Sigmoid colon (tissue), 7 donors: ENCODE data around the gene UBC. TPM values are rescaled to one million over a fixed set of nuclear protein-coding genes. Genes with fewer than 3 reads are reported as not detected.
"Not testable (repeated sequence)": the region's sequence is repeated elsewhere in the genome, so short reads cannot be mapped to it uniquely, and the experiment has no call there.

Experiments used
- DNase-seq: peaks from one replicate; pipeline ENCODE4 v3.0.0-alpha.2; 2019
- H3K27ac ChIP-seq, 4 donors: fragments of 200-600 bp; sonication (generic); one replicate each; pipeline ENCODE4 v1.5.1; 2016 to 2019; ENCODE audit warnings: mild to moderate bottlenecking in 1 of 4
- H3K27me3 ChIP-seq, 3 donors: fragments of 200-600 bp; sonication (generic); one replicate each; pipeline ENCODE4 v1.5.1; 2019; ENCODE audit warnings: mild to moderate bottlenecking in 1 of 3
- H3K36me3 ChIP-seq, 4 donors: fragments of 200-600 bp; sonication (generic); one replicate each; pipeline ENCODE4 v1.5.1; 2016 to 2019
- H3K4me1 ChIP-seq, 4 donors: fragments of 200-600 bp; sonication (generic); one replicate each; pipeline ENCODE4 v1.5.1; 2017 to 2019
- H3K4me3 ChIP-seq, 4 donors: fragments of 200-600 bp; sonication (generic); one replicate each; pipeline ENCODE4 v1.5.1; 2017 to 2019; ENCODE audit warnings: mild to moderate bottlenecking in 2 of 4, moderate library complexity in 1 of 4
- H3K9me3 ChIP-seq, 4 donors: fragments of 200-600 bp in 3 of 4; sonication (generic) in 3 of 4; one replicate each; pipeline versions ENCODE4 v1.5.1 to v1.6.1; 2013 to 2019
- CTCF ChIP-seq, 4 experiments: fragments of 450-650 bp in 3 of 4; fragments of 200-600 bp in 1 of 4; IDR thresholded peaks; one replicate each; pipeline ENCODE4 v1.5.1; 2016 to 2019; ENCODE audit warnings: antibody characterized with exemption in 4 of 4, mild to moderate bottlenecking in 3 of 4, moderate library complexity in 2 of 4
- EP300 ChIP-seq, 4 donors: sonication (generic); formaldehyde crosslinking; IDR thresholded peaks; one replicate each; pipeline ENCODE4 v1.6.1; 2017; ENCODE audit warnings: antibody characterized with exemption in 4 of 4
- POLR2A ChIP-seq, 2 donors: fragments of 450-650 bp; IDR thresholded peaks; one replicate each; pipeline ENCODE4 v1.6.1; 2016; ENCODE audit warnings: antibody characterized with exemption in 2 of 2, mild to moderate bottlenecking in 2 of 2, moderate library complexity in 2 of 2
- POLR2AphosphoS5 ChIP-seq, 4 donors: sonication (generic); formaldehyde crosslinking; IDR thresholded peaks; one replicate each; pipeline ENCODE4 v1.6.1; 2017; ENCODE audit warnings: antibody characterized with exemption in 4 of 4
- WGBS, 2 donors: extraction: QIAGEN DNeasy Blood & Tissue Kit; methylation state at CpG; one replicate each; pipeline ENCODE4 v1.1.7; 2013; 5-methylcytosine and 5-hydroxymethylcytosine counted together
- intact Hi-C: fragments of 100-400 bp; cut with DNase I; formaldehyde crosslinking; loops from one replicate; pipeline ENCODE4 v1.15.1; 2023
- polyA plus RNA-seq, 3 donors: library from polyadenylated mRNA; stranded (reverse); fragments of 200-250 nt; gene quantifications; one replicate each; pipeline ENCODE4 v1.2.3, GENCODE V29; 2013
- total RNA-seq, 4 donors: library from RNA; depleted of rRNA; stranded (reverse); fragments of >200 nt; gene quantifications; one replicate each; pipeline ENCODE4 v1.1.0, GENCODE V29; 2016
- donor health status: healthy with polysubstance abuse.
- donor health status: Bipolar disorder and iron deficiency.
- donor health status: healthy.

UBC gene
- total and polyA plus RNA-seq, 7 donors: 1,056 to 1,785 (median 1,251) TPM

GRCh38 chr12:124912529-124913287, 1.7 kb downstream of the UBC start:
- H3K9me3 ChIP-seq, H3K27me3 ChIP-seq: not testable (repeated sequence)
- intact Hi-C loops: loop anchor here (10.0 kb wide), 1 partner anchor 528 kb away; no protein-coding TSS in a partner anchor
- Histone ChIP-seq H3K36me3 (peaks cover 10 to 33% (median 18%) of the 10 kb centered on the region in 4 donors), H3K4me3 (peak overlapping the region; percentile 92 to 99 (median 96)), H3K4me1 (peaks cover 5 to 59% (median 54%) of the 10 kb centered on the region in 4 donors), H3K27ac (peak overlapping the region; percentile 93 to 100 (median 98))
- 21 to 70% methylated on average over 19 to 20 of the region's 21 CpGs for WGBS, 2 donors
- DNase-seq: peak; percentile 66
- TF ChIP-seq POLR2AphosphoS5 (IDR thresholded peaks at IDR 0.05): peak; percentile 31 to 76 (median 55)

- Histone ChIP-seq H3K4me1 (peaks cover 4 to 54% (median 50%) of the 10 kb centered on the region in 4 donors), H3K4me3 (peak overlapping the region in 3 of 4 donors; percentile 22 to 44 (median 29)), H3K27ac (peak overlapping the region; percentile 59 to 69 (median 68)), H3K36me3 (peaks cover 10 to 33% (median 18%) of the 10 kb centered on the region in 4 donors)
- not testable (repeated sequence) for H3K27me3 ChIP-seq, DNase-seq, H3K9me3 ChIP-seq
- intact Hi-C loops: loop anchor here (10.0 kb wide), 1 partner anchor 527 kb away; no protein-coding TSS in a partner anchor
- WGBS, 2 donors: 42 to 74% methylated on average over 6 of the region's 6 CpGs
- peak in 1 of 4 donors; percentile 27 for TF ChIP-seq POLR2AphosphoS5 (IDR thresholded peaks at IDR 0.05)
Measured at GRCh38 chr12:124911521-124911920, 2.9 kb downstream of the UBC start.

GRCh38 chr12:124910561-124911478, 3.6 kb downstream of the UBC start:
- Histone ChIP-seq H3K4me1 (peaks cover 4 to 52% (median 44%) of the 10 kb centered on the region in 4 donors), H3K9me3 (no peaks in the 10 kb centered on the region), H3K27ac (peak overlapping the region; percentile 59 to 69 (median 68)), H3K27me3 (no peaks in the 10 kb centered on the region), H3K36me3 (peaks cover 10 to 33% (median 18%) of the 10 kb centered on the region in 4 donors), H3K4me3 (peak overlapping the region; percentile 1 to 44 (median 22))
- WGBS, 2 donors: 49 to 74% methylated on average over 9 of the region's 9 CpGs
- intact Hi-C loops: loop anchor here (10.0 kb wide), 1 partner anchor 526 kb away; no protein-coding TSS in a partner anchor
- no peak for DNase-seq
- TF ChIP-seq POLR2AphosphoS5 (IDR thresholded peaks at IDR 0.05) (peak; percentile 58 to 76 (median 70)), EP300 (IDR thresholded peaks at IDR 0.05) (no peak), CTCF (IDR thresholded peaks at IDR 0.05) (no peak), POLR2A (IDR thresholded peaks at IDR 0.05) (peak; percentile 9 to 39)

GRCh38 chr12:124909831-124910560, 4.5 kb downstream of the UBC start:
- H3K9me3 ChIP-seq: no peaks in the 10 kb centered on the region
- no peaks in the 10 kb centered on the region for H3K27me3 ChIP-seq
- no peak for DNase-seq
- peak overlapping the region; percentile 59 to 69 (median 68) for H3K27ac ChIP-seq
- peaks cover 10 to 33% (median 18%) of the 10 kb centered on the region in 4 donors for H3K36me3 ChIP-seq
- H3K4me3 ChIP-seq: peak overlapping the region in 3 of 4 donors; percentile 15 to 44 (median 29)
- intact Hi-C loops: loop anchor here (10.0 kb wide), 2 partner anchors 75 to 525 kb away; partner anchors contain the start of gene DHX37
- H3K4me1 ChIP-seq: peaks cover 4 to 50% (median 41%) of the 10 kb centered on the region in 4 donors
- no peak for TF ChIP-seq POLR2A (IDR thresholded peaks at IDR 0.05)
- no peak for TF ChIP-seq EP300 (IDR thresholded peaks at IDR 0.05)
- no peak for TF ChIP-seq CTCF (IDR thresholded peaks at IDR 0.05)
- TF ChIP-seq POLR2AphosphoS5 (IDR thresholded peaks at IDR 0.05): peak; percentile 4 to 53 (median 16)
- 59 to 66% methylated on average over 8 of the region's 8 CpGs for WGBS, 2 donors
